Erythroblast (primary cell): ENCODE results near the gene ATG2B.

Source experiments
- GATA1 ChIP-seq: IDR thresholded peaks from 2 replicates; pipeline ENCODE4 v1.6.1; 2011; ENCODE audit warnings: low read depth, mild to moderate bottlenecking, control low read depth, low read length, moderate library complexity
- POLR2A ChIP-seq: IDR thresholded peaks from 2 replicates; pipeline ENCODE4 v1.6.1; 2011; ENCODE audit warnings: mild to moderate bottlenecking, low read length

GRCh38 chr14:96270565-96271420 is 92.3 kb downstream of the ATG2B start:
- TF ChIP-seq POLR2A, result no peak
- no peak for TF ChIP-seq GATA1
